HG02623 (cell line): ENCODE data around the gene MOG.

Experiments
- ATAC-seq: cut with Tn5 transposase; IDR thresholded peaks from one replicate; pipeline ENCODE4 v1.9.1; 2021; ENCODE audit warnings: moderate library complexity; ENCODE audit not compliant: unreplicated experiment

The MOG gene

DNA sequence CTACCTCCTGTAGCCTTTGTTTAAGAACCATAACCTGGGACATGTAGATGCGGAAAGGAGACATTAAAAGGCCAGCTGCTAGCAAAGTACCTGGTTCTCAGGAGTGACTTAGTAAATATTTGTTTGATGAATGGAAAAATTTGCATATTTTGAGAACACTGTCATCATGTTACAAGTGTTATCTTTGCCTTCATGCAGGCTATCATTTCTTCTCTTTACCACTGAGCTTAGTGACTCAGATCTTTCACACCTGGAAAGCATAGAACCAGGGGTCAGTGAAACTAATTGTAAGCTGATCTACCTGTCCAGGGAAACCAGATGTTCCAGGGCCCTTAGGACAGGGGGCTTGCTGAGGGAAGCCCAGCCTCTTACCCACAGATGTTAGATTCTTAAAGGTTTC is 18.7 kb downstream of the MOG start:
- ATAC-seq = no peak

- no peak for ATAC-seq
These were observed 20.2 kb downstream of the MOG start for GRCh38 chr6:29676981-29677601.

- ATAC-seq = no peak
These were observed 21.2 kb downstream of the MOG start for GRCh38 chr6:29678114-29678513.

- no peak for ATAC-seq
These were observed 23.1 kb downstream of the MOG start for GRCh38 chr6:29679962-29680361.

DNA sequence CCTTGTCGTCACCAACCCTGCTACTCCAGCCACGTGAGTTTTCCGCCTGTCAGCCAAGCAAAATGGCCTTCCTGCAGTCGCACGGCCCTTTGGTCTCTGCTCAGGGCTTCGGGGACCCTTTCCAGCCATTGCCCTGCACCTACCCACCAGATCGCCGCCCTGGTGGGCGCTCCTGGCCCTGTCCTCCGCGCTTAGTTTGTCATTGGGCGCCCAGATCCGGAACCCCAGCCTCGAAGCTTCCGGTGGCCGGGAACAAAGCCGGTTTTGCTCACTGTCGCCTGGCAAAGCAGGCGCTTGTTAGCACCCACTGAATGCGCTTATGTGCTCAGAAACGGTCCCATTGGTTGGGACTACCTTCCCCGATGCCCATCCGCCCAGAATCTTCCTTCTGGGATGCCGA is 23.5 kb downstream of the MOG start:
- no peak for ATAC-seq

- no peak for ATAC-seq
These were observed 24.0 kb downstream of the MOG start, which contains the start of gene ZFP57 for GRCh38 chr6:29680904-29681303. Gene ZFP57, minus strand, starts transcription at chr6:29681152. Its CDS starts 4,149 bp downstream, at chr6:29677003.

- no peak for ATAC-seq
These were observed 24.9 kb downstream of the MOG start for GRCh38 chr6:29681811-29682210.

GRCh38 chr6:29685718-29686326 is 28.9 kb downstream of the MOG start:
- ATAC-seq = no peak

- no peak for ATAC-seq
These were observed 37.7 kb downstream of the MOG start for GRCh38 chr6:29694637-29695036.

- no peak for ATAC-seq
These were observed 39.5 kb downstream of the MOG start for GRCh38 chr6:29696147-29697125.

DNA sequence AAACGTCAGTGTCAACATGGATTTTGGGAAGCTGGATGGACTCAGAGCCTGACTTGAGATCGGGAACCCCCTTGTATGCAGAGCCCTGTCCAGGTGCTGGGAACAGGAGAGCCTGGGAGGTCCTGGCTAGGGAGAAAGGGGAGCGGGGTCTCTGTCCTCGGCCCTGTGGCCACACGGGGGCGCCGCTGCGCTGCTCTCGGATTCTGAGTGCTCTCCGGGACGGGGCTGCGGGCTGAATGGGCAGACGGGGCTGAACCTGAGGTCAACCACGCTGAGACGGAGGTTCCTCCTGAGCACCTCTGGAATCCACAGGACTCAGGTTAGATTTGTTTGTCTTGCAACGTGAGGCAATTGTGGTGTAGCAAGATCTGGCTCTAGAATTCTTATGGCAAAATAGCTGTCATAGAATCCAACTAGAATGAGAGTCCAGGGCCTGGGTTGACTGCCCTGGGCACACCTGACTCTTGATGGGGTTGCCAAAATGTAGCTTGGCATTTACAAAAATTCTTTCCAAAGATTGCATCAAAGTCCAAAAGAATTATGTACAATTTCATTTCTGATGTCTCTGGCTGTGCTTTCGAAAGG is 45.7 kb downstream of the MOG start:
- ATAC-seq = no peak

- no peak for ATAC-seq
These were observed 48.7 kb downstream of the MOG start for GRCh38 chr6:29705389-29706231.

- no peak for ATAC-seq
These were observed 51.7 kb downstream of the MOG start for GRCh38 chr6:29708432-29709179.

GRCh38 chr6:29709188-29709587 is 52.3 kb downstream of the MOG start:
- ATAC-seq = no peak

- no peak for ATAC-seq
These were observed 53.5 kb downstream of the MOG start for GRCh38 chr6:29710281-29710941.

GRCh38 chr6:29720863-29721262 is 64.0 kb downstream of the MOG start:
- no peak for ATAC-seq
